Measurements from ENCODE around the gene EXOC7.

The EXOC7 gene

GRCh38 chr17:76036497-76037261, 66.9 kb downstream of the EXOC7 start:
- no peak for DNase-seq (ENCODE audit: low spot score)

- no peak for DNase-seq (ENCODE audit: low spot score)
Measured at GRCh38 chr17:76034428-76035350, 68.9 kb downstream of the EXOC7 start.

- no peak for DNase-seq (ENCODE audit: low spot score)
Measured at GRCh38 chr17:76033139-76033538, 70.4 kb downstream of the EXOC7 start.

DNA sequence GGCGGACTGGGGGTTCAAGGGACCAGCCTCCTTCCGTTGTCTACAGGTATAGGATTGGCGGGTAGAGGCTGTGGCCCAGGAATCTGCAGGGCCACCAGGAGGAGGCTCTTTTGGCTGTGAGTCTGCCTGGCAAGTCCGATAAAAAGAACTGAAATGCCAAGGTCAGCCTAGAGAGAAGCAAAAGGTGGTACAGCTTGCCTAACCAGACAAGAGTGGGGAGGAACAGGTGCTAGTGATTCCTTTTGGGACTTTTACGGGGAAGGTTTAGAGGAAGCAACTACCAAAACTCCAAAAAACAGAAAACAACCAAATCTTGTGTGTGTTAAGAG, 70.8 kb downstream of the EXOC7 start:
- DNase-seq (ENCODE audit: low spot score): no peak

GRCh38 chr17:76032073-76032779, 71.4 kb downstream of the EXOC7 start:
- DNase-seq (ENCODE audit: low spot score): peak; percentile 25
